RPMI7951 (cell line): ENCODE measurements around the gene IMPA2. TPM values are rescaled to one million over a fixed set of nuclear protein-coding genes. Genes with fewer than 3 reads are reported as not detected.
A peak's percentile ranks its signal among the peaks of the same experiment; 100 is the strongest.

Experiments used
- DNase-seq: peaks from one replicate; pipeline ENCODE4 v3.0.0-alpha.2; 2012; ENCODE audit warnings: low read depth
- total RNA-seq: library from RNA; depleted of rRNA; stranded (reverse); fragments of >200 nt; shearing (Covaris generic); gene quantifications from 2 replicates; pipeline ENCODE4 v1.2.3, GENCODE V29; 2014

IMPA2 gene
- total RNA-seq, 1 experiment from 2014 or later: 10.2 TPM

DNA sequence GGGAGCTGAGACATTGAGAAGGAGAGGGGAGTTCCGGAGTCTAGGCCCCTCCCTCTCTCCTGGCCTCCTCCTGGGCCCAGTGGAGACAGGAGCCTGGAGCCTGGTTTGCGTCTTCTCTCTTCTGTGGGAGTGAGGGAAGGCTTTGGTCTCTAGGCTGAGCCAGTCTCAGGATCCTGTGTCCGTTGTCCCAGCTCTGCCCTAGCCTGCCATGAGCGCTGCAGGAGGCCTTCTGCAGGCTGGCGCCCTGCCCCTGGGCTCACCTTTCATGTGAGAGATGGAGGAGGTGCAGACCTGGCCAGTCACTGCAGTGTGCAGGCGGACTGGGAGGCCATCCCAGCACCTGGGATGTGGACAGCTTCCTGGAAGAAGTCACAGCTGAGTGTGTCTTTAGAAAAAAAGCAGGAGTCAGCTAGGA lies 8.7 kb downstream of the IMPA2 start:
- DNase-seq: no peak

DNA sequence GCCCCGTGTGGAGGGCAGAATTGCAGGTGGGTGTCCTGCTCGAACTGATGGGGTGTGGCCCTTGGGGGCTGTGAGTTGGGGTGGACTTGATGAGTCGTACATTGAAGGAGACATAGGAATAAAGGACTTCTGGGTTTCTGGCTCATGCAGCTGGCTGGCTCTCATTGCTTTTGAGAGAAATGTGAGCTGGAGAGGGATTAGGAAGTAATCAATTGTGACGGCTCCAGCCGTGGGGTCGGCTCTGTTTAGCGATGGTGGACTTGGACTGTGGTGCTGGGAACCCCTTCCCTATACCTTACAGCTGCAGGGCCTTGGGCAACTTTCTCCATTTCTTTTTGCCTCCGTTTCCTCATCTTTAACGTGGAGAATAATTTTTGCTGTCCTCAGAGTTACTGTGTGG lies 9.2 kb downstream of the IMPA2 start:
- DNase-seq: no peak

DNA sequence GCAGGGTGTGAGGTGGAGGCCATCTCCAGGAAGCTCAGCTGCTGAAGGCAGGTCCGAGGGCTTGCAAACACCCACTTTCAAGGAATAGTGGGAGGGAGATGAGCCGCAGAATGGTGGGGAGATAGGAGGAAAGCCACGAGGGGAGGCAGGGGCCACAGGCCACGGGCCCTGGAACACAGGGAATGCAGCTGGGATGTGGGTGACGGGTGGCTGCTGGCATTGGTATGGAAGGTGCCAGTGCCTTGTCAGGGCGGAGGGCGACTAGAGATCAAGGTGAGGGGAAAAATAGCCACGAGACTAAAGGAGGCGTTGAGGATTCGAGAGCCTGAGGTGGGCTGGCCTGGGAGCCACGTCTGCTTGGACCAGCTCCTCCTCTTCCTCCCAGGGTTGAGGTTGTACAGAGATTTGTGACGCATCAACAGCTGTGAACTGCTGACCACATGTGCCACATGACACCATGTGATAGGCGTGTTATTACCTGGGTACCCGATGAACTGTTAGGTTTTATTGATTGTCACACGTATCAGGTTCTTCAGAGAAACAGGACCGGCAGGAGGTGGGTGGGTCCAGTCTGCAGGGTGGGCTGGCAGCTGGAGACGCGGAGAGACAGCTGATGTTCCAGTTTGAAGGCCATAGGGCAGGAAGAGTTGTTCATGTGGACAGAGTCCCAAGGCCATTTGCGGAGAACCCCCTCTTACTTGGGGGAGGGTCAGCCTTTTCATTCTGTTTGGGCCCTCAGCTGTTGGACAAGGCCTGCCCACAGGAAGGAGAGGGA lies 9.9 kb downstream of the IMPA2 start:
- DNase-seq: no peak

DNA sequence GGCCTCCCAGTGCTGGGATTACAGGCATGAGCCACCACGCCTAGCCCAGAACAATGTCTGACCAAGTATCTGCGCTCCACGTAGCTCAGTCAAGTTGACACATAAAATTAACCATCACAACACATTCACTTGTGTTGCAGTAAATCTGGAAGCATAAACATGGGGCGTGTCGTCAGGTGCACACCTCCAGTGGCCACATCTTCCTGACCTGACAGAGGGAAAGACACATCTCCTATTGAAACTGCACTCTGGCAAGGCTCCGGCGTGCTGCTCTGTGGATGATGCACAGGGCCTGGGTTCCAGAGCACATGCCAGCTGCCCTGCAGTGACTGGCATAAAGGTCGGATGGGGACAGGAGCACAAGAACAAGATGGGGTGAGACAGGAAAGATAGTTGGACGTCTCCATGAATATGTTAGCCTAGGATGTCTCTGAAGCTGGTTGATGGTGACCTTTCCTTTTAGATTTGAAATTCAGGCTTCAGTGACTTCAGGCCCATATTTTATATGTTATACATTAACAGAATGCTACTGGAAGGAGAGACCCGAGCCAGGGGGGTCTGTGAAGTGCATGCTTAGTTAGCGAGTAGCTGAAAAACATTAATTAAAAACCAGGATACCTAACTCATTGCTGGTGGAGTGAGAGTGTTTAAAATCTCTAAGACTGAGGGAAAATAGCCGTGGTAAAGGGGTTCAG lies 10.9 kb downstream of the IMPA2 start:
- no peak for DNase-seq

DNA sequence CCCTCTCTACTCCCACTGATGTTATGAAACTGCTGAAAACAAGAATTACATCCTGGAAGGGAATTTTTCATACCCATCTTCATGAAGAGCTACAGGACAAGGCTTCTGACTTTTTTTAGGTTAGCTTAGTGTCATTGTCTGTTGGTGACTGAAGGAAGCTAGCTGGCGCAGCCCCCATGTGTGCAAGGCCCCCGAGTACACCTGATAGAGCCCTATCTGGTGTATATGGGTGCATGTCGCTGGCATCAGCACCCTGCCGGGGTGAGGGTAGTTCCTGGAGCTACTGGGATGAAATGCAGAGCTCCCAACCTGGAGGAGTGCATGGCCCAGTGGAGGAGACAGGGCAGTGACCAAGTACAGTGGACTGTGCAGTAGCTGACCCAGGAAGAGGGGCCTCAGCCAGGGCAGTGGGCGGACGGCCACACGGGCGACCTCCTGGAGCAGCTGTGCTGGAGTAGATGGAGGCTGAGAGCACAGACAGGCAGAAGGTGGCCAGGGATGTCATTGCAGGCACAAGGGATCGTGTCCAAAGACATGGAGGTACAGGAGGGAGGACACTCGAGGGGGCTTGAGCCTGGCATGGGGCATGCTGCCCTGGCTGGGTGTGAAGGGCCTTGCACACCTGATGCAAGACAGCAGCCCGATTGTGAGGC lies 12.1 kb downstream of the IMPA2 start:
- DNase-seq: no peak

DNA sequence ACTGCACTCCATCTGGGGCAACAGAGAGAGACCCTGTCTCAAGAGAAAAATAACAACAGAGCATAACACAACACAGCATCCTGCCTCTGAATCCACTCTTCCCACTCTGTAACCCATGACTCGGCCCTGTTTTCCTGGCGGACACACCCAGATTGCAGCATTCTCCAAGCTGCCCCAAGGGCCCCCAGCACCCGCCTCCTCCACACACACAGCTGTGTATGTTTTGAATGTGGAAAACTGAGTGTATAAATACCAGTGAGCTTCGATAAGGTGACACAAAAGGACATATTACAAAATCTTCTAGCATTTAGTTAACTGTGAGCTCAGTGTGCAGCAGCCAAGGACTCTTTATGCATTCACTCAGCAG lies 13.0 kb downstream of the IMPA2 start:
- peak; percentile 54 for DNase-seq

DNA sequence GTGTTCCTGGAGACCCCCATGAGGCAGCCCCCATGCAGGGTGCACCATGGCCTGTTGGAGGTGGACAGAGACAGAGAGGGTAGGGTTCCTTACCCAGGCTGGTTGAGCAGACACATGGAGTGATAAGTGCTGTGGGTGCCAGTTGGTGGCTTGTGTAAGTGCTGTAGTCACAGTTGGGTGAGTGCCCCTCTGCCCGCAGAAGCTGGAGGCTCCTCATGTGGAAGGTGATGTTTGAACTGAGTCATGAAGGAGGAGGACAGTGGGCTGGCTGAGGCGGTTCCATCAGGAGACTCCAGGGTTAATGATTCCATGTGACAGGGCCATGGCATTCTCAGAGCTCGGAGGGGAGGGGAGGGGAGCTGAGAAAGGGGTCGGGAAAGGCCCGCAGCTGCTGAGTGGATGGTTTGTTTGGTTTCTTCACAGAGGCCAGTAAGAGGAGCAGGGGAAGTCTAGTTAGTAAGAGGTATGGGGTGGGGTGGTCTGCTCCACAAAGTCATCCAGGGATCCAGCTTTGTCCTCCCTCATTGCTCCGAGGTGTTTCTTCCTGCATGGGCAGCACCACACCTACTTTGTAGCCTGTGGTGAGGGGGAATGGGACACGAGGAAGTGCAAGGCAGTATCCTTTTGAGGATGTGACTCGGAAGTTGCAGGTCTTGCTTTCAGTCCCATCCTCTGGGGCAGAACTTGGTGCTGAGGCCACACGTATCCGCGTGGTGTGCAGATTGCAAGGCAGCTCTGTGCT lies 13.6 kb downstream of the IMPA2 start:
- DNase-seq: peak; percentile 38

DNA sequence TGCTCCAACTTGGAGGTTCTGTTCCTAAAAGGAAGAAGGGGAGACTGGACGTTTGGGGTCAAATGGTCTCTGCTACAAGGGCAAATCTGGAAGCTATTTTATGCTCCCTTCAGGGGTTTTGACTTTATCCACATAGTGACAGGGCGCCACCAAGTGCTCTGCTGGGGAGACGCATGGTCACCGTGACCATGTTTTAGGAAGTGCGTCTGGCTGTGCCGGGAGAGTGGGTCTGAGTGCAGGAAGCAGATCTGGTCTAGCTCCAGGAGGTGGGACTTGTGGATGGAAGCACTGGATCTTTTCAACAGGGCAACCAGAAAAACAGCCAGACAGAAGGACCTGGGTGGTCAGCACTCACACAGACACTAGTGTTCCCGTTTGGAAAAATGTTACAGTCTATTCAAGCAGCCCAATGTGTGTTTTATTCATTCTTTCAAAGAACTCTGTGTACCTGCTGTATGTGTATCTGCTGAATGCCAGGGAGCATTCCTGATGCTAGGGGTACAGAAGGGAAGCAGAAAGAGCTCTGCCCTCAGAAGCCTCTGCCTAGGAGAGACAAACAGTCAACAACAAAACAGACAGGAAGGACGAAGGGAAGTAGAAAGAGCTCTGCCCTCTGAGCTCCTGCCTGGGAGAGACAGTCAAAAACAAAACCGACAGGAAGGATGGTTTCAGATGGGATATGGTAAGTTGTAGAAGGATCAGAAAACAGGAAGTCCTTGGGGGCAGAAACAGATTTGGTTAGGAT lies 14.3 kb downstream of the IMPA2 start:
- peak; percentile 63 for DNase-seq

DNA sequence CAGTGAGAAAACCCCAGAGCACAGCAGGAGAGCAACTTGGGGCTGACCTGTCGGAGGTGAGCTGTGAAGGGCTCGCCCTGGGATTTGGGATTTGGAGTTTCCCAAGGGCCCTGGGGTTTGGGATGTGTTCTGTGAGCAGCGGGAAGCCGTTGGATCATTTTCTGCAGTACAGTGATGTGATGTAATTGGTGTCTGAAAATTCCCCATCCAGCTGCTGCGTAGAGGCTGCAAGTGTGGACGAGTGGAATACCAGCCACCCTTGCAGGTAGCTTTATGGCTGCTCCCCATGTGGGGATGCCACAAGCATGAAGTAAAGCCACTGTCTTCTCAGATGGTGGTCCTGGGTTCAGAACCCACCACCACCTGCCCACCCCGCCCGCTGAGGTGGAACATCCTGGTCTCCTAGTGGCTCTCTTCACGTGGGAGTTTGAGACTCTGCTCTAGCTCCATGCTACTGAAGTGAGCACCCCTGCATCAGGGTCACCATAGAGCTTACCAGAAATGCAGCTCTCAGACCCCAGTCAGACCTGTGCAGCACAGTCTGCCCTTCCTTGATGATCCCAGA lies 15.0 kb downstream of the IMPA2 start:
- no peak for DNase-seq

DNA sequence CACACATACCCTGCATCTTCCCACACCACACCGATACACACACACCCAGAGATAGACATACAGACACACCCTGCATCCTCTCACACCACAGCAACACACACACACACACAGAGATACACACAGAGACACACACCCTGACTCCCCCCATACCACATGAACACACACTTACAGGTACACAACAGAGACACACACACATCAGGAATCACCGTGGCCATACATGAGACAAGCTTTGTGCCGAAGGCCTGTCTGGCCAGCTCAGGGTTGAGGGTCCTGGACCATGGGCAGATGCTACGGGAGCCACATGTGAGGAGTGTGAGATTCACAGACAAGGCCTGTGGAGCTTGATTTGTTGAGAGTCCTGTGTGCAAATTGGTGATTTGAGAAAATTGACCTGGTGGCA lies 15.6 kb downstream of the IMPA2 start:
- no peak for DNase-seq

DNA sequence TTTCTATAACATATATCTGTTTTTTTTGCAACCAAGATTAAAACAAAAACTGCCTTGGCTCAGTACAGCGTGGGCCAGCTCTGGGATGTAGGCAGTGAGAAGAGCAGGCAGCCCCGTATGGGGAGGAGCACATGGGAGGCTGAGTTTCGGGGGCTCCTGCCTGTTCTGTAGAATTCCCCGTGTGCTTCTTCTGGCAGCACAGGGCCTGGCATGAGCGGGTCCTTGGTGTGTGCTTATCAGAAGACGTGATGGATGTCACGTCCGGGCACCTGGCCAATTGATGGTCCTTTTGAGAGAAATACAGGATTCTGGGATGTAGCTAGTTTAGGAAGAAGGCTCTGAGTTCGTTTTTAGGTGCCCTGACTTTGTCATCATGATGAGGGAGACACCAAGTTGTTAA lies 16.2 kb downstream of the IMPA2 start:
- DNase-seq: no peak

DNA sequence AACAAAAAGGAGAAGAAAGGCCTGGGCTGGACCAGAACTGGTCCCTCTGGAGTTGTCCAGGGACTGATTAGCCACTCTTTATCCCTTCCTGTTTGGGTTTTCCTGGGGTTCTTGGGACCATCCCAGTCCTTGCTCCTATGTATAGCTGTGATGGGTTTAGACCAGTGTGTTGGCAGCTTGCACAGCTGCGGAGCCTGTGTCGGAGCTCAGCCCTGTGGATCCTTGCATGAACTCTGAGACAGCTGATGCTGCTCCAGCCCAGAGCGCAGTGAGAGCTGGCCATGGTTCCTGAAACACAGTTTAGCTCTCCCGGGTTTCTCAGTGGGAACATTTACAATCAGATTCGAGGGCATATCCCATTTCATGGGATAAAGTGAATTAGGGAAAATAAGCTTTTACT lies 16.9 kb downstream of the IMPA2 start:
- DNase-seq: no peak

DNA sequence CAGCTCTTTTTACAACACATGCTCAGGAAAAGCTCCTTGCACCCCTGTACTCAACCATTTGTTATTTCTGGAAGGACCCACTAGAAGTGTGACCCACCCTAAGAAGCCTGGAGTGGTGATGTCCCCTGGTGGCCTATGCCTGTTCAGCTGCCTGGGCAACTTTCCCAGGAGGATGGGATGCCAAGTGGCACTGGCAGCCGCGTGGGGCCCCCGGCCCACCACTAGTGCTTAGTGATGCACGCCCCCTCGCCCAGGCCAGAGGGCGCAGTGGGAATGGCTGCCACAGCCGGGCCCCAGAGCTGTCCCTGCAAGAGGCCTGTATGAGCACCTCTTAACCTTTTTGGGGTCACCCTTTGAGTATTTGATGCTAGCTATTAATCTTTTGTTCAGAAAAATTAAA lies 18.1 kb downstream of the IMPA2 start:
- DNase-seq: no peak

DNA sequence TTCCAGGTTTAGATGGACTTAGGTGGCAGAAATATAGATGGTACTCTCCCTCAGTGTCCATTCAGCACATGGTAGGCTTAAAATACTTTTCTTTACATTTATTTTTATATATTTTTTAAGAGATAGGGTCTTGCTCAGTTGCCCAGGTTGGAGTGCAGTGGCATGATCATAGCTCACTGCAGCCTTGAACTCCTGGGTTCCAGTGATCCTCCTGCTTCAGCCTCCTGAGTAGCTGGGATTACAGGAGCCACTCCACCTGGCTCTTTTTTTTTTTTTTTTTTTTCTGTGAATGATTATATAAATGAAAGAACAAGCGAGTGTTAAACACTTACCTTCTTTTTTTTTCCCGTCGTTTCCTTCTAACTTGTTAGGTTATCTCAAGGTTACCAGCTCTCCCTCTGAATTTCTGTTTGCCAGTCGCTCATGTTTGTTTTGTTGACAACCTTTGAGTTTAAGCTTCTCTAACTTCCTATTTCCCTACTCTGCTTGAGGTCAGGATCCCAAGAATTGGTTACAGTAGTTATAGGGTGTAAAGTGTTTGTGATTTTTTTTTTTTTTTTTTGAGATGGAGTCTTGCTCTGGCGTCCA lies 18.9 kb downstream of the IMPA2 start:
- no peak for DNase-seq

DNA sequence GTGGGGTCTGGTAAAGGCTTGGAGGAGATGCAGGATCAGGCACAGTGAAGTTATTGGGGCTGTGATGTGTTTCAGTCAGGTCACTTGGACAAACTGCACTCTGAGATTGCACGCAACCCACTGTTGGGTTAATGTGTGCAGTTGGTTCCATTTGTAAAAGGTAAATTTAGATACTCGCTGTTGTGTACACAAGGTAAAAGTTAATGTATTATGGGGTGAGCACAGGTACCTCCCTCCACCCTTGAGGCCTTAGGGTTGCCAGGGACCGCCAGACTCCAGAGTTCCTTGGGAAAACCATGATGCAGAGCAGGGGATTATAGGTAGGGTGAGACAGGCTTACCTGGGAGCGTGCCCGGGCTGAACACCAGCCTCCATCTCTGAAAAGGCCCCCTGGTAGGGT lies 20.1 kb downstream of the IMPA2 start:
- DNase-seq: no peak

DNA sequence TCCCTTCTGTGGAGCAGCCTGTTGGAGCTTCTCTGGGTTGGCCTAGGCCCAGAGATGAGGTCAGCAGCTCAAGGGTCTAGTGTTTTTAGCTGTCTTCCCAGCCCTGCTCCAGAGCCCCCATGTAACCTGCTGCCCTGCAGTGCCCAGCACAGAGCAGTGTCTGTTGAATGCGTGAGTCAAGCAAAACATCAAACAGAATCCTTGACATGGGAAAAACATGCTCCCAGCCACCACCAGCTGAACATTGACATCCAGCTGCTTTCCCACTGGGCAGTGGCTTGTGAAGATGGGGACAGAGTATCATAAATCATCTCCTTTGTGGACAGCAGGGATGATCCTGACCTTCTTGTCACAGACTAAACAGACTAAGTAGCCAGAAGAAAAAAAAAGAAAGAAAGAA lies 22.6 kb downstream of the IMPA2 start:
- DNase-seq: no peak

DNA sequence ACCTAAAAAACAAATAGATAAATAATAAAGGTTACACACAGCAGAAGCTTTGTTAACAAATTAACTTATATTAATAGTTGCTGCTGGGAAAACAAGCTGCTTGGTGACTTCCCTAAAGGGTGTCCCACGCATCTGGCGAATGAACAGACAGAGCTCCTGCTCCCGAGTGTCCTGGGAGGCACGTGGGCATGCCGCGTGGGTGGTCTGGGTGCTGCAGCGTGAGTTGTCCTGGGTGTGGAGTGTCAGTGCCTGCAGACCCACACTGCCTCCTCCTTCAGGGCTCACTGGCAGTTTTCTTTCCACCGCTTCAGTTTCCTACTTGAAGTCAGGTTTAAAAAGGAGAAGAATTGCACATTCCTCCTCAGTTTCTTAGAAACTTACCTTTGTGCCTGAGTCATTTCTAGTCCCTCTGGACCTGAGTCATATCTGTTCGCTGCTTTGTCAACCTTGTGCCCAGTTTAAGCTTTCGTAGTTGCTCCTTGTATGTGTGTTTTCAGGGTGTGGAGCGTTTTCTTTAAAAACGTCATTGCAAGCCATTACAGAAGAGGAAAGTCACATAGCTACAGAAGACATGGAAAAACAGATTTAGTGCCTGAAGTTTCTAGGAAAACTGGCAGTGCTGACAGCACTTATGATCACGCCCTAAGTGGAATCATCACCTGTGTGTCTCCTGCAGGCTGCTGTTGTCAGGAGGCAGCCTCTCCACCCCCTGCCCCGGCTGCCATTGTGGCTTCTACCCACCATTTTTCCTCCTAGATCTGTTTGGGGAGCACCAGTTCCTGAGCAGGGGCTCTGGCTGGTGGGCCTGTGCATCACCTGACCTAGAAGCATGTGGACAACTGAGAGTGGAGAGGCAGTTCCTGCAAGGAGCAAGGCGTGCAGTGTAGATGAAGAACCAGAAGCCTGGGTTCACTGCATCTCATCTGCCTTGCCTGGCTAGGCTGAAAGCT lies 24.5 kb downstream of the IMPA2 start:
- DNase-seq: no peak

DNA sequence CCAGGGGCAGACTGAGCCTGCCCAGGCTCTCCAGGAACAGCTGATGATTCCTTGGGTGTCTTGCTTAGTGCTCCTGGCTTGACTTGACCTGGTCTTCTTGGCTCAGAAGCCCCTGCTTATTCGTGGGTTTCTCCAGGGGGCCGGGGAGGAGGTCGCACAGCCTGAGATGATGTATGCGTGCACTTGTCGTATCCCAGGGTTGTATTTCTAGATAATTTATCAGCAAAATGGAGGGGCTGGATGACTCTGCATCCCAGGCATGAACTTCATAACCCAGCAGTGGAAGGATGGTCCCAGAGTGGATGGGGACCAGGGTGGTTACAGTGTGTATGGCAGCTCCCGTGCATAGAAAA lies 25.2 kb downstream of the IMPA2 start:
- no peak for DNase-seq

DNA sequence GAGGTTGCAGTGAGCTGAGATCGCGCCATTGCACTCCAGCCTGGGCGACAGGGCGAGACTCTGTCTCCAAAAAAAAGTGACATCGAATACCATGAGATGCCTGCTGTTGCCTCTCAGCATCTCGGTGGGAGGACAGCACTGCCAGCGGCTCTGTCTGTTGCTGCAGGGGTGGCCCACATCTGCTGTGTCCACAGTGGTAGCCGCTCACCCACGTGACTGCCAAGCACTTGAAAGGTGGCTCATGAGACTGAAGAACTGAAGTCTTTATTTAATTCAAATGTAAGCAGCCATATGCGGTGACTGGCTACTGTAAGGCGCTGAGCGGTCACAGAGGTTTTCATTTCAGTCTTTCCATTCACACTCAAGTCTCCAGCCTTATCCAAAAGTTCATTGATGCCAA lies 25.8 kb downstream of the IMPA2 start:
- DNase-seq: no peak
